Measurements from ENCODE around the gene INPP5D. TPM values are rescaled to one million over a fixed set of nuclear protein-coding genes. Genes with fewer than 3 reads are reported as not detected.

INPP5D gene

Small RNA genes lying within 50 kb of the gene (small RNA-seq; reads per million reads assigned to genes)
- not detected for gene RN7SL32P
